ENCODE results near the gene PBX3. TPM values are rescaled to one million over a fixed set of nuclear protein-coding genes. Genes with fewer than 3 reads are reported as not detected.

PBX3 gene
- total and polyA plus RNA-seq, 2 of the 13 experiments (the other 11 are each of a cell fraction or from before 2014, with no cell fraction given): 6.0 to 11.2 TPM

- Histone ChIP-seq H3K36me3 (replicated peaks in 1 of 2; ENCODE audit: control insufficient read depth in 1 of 2, insufficient read depth in 2 of 2, low read length in 2 of 2) (no peaks in the 10 kb centered on the region), H2AFZ (ENCODE audit: low read length) (no peak overlapping the region), H3K27ac (ENCODE audit: extremely low read length, insufficient read depth, low read length) (no peak overlapping the region), H3K79me2 (ENCODE audit: insufficient read depth, low read length) (no peaks in the 10 kb centered on the region), H3K4me1 (ENCODE audit: insufficient read depth, low read length) (peaks cover 20% of the 10 kb centered on the region), H3K4me3 (replicated peaks in 1 of 3; ENCODE audit: insufficient read depth in 1 of 3, low read depth in 2 of 3, low read length in 3 of 3) (no peak overlapping the region), H3K9me3 (ENCODE audit: low read length) (no peaks in the 10 kb centered on the region), H3K4me2 (ENCODE audit: low read depth, low read length) (no peak overlapping the region), H3K9ac (ENCODE audit: insufficient read depth, low read depth, low read length) (no peak overlapping the region), H4K20me1 (ENCODE audit: insufficient read depth, low read length) (no peaks in the 10 kb centered on the region), H3K27me3 (ENCODE audit: control insufficient read depth in 1 of 2, insufficient read depth in 2 of 2, low read length in 2 of 2) (peaks cover 0 to 3% of the 10 kb centered on the region in 2 experiments; a peak in 1 of 5 replicates)
- DNase-seq (ENCODE audit: low spot score): no peak
- ATAC-seq: no peak
- intact Hi-C loops (cut with micrococcal nuclease; ENCODE audit: unreplicated experiment): no loop called here
- POLR2A ChIA-PET: interaction anchor here (0.6 kb wide), 1 partner anchor 37 kb away, joined by 3 read pairs; the partner anchor contains the start of gene MAPKAP1
- WGBS (ENCODE audit: low lambda C conversion rate): 48% methylated on average over 5 of the region's 5 CpGs
- in situ Hi-C loops (cut with HindIII; ENCODE audit: extremely low pct_ligation_motif_present, low pct_unique_long_range_greater_than_20kb): no loop called here
- FAIRE-seq: no peak
- peak; percentile 66 for TF ChIP-seq FOXA1 (IDR thresholded peaks at IDR 0.05)
- no peak for TF ChIP-seq FOXA1 (CRISPR knock-in tag; IDR thresholded peaks at IDR 0.05)
- TF ChIP-seq ZNF724P (CRISPR knock-in tag; IDR thresholded peaks at IDR 0.05; ENCODE audit: borderline replicate concordance): no peak
- TF ChIP-seq, protein P1, sequence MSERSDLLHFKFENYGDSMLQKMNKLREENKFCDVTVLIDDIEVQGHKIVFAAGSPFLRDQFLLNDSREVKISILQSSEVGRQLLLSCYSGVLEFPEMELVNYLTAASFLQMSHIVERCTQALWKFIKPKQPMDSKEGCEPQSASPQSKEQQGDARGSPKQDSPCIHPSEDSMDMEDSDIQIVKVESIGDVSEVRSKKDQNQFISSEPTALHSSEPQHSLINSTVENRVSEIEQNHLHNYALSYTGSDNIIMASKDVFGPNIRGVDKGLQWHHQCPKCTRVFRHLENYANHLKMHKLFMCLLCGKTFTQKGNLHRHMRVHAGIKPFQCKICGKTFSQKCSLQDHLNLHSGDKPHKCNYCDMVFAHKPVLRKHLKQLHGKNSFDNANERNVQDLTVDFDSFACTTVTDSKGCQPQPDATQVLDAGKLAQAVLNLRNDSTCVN (CRISPR knock-in tag; IDR thresholded peaks at IDR 0.05; ENCODE audit: borderline replicate concordance): no peak
- BruUV-seq (replicated peaks): no TSS peak
- CTCF ChIA-PET (ENCODE audit: low intra/inter-chr PET ratio, low total read pairs): no interaction called here
Measured at GRCh38 chr9:125743682-125744428, 3.3 kb upstream of the PBX3 start.

- BruUV-seq (replicated peaks): no TSS peak
- intact Hi-C loops (cut with micrococcal nuclease; ENCODE audit: unreplicated experiment) (loop anchor here (5.0 kb wide), 2 partner anchors 37 to 143 kb away; partner anchors contain the start of gene MAPKAP1), in situ Hi-C loops (cut with HindIII; ENCODE audit: extremely low pct_ligation_motif_present, low pct_unique_long_range_greater_than_20kb) (no loop called here)
Measured at GRCh38 chr9:125744616-125745015, 2.6 kb upstream of the PBX3 start.

More at GRCh38 chr9:125744616-125745015, 2.6 kb upstream of the PBX3 start:
- Histone ChIP-seq H3K36me3 (replicated peaks in 1 of 2; ENCODE audit: control insufficient read depth in 1 of 2, insufficient read depth in 2 of 2, low read length in 2 of 2) (no peaks in the 10 kb centered on the region), H3K9ac (ENCODE audit: insufficient read depth, low read depth, low read length) (no peak overlapping the region), H3K4me1 (ENCODE audit: insufficient read depth, low read length) (peaks cover 28% of the 10 kb centered on the region), H3K27ac (ENCODE audit: extremely low read length, insufficient read depth, low read length) (no peak overlapping the region), H3K9me3 (ENCODE audit: low read length) (no peaks in the 10 kb centered on the region), H3K4me2 (ENCODE audit: low read depth, low read length) (no peak overlapping the region), H2AFZ (ENCODE audit: low read length) (no peak overlapping the region), H4K20me1 (ENCODE audit: insufficient read depth, low read length) (no peaks in the 10 kb centered on the region), H3K79me2 (ENCODE audit: insufficient read depth, low read length) (no peaks in the 10 kb centered on the region), H3K4me3 (replicated peaks in 1 of 3; ENCODE audit: insufficient read depth in 1 of 3, low read depth in 2 of 3, low read length in 3 of 3) (no peak overlapping the region), H3K27me3 (ENCODE audit: control insufficient read depth in 1 of 2, insufficient read depth in 2 of 2, low read length in 2 of 2) (0 out of 5 replicates have a peak, but pooled peaks cover 0 to 3% of the 10 kb centered on the region in 2 experiments)
- FAIRE-seq (no peak), DNase-seq (ENCODE audit: low spot score) (no peak), ATAC-seq (no peak)
- ChIA-PET CTCF (ENCODE audit: low intra/inter-chr PET ratio, low total read pairs) (no interaction called here), POLR2A (interaction anchor here (2.1 kb wide), 1 partner anchor 38 kb away, joined by 10 read pairs; the partner anchor contains the start of gene MAPKAP1)
- 75% methylated on average over 5 of the region's 5 CpGs for WGBS (ENCODE audit: low lambda C conversion rate)
- TF ChIP-seq ZNF558 (CRISPR knock-in tag; IDR thresholded peaks at IDR 0.05; ENCODE audit: borderline replicate concordance): no peak

All from HepG2 (cell line).